ENCODE measurements around the gene SMYD3. TPM values are rescaled to one million over a fixed set of nuclear protein-coding genes. Genes with fewer than 3 reads are reported as not detected.

SMYD3 gene
- total RNA-seq, 1 experiment from 2014 or later, result 29.6 TPM

GRCh38 chr1:245810181-245810769 is 696.8 kb downstream of the SMYD3 start:
- BruUV-seq (replicated peaks), result no TSS peak
- Histone ChIP-seq H4K20me1 (ENCODE audit: insufficient read depth) (no peaks in the 10 kb centered on the region), H3K27me3 (ENCODE audit: insufficient read depth, low read depth) (no peaks in the 10 kb centered on the region), H3K4me3 (no peak overlapping the region), H3K9me2 (ENCODE audit: insufficient read depth) (no peaks in the 10 kb centered on the region), H3K4me2 (no peak overlapping the region), H3K9me3 (ENCODE audit: insufficient read depth, low read depth) (no peaks in the 10 kb centered on the region), H3K36me3 (ENCODE audit: low read depth) (no peaks in the 10 kb centered on the region), H2AFZ (no peak overlapping the region), H3K27ac (no peak overlapping the region), H3K79me2 (ENCODE audit: low read depth) (no peaks in the 10 kb centered on the region), H3K4me1 (replicated peaks; ENCODE audit: insufficient read depth) (no peaks in the 10 kb centered on the region), H3F3A (ENCODE audit: insufficient read depth, low read depth) (no peaks in the 10 kb centered on the region)
- intact Hi-C loops (cut with micrococcal nuclease; ENCODE audit: unreplicated experiment), result no loop called here
- ChIA-PET POLR2A (ENCODE audit: unreplicated experiment) (interaction anchor here (0.6 kb wide), 1 partner anchor 325 kb away, joined by 4 read pairs; no protein-coding TSS in a partner anchor), CTCF (no interaction called here)
- TF ChIP-seq CTCF (conservative IDR thresholded peaks at IDR 0.05) (no peak), EZH2 (IDR thresholded peaks at IDR 0.05; ENCODE audit: low read depth) (no peak)
- no peak for DNase-seq

- H3K27ac ChIP-seq, result no peak overlapping the region
- CTCF ChIA-PET, result no interaction called here
- no peaks in the 10 kb centered on the region for H3K9me2 ChIP-seq (ENCODE audit: insufficient read depth)
- no peaks in the 10 kb centered on the region for H3K27me3 ChIP-seq (ENCODE audit: insufficient read depth, low read depth)
- no peaks in the 10 kb centered on the region for H3K4me1 ChIP-seq (replicated peaks; ENCODE audit: insufficient read depth)
- H3K4me2 ChIP-seq, result no peak overlapping the region
- H3K79me2 ChIP-seq (ENCODE audit: low read depth), result no peaks in the 10 kb centered on the region
- no peaks in the 10 kb centered on the region for H3K9me3 ChIP-seq (ENCODE audit: insufficient read depth, low read depth)
- H2AFZ ChIP-seq, result no peak overlapping the region
- no TSS peak for BruUV-seq (replicated peaks)
- no peak for TF ChIP-seq EZH2 (IDR thresholded peaks at IDR 0.05; ENCODE audit: low read depth)
- no peak for TF ChIP-seq CTCF (conservative IDR thresholded peaks at IDR 0.05)
- H3K4me3 ChIP-seq, result no peak overlapping the region
- no peak for DNase-seq
- H4K20me1 ChIP-seq (ENCODE audit: insufficient read depth), result no peaks in the 10 kb centered on the region
- POLR2A ChIA-PET (ENCODE audit: unreplicated experiment), result no interaction called here
- no peaks in the 10 kb centered on the region for H3F3A ChIP-seq (ENCODE audit: insufficient read depth, low read depth)
- H3K36me3 ChIP-seq (ENCODE audit: low read depth), result no peaks in the 10 kb centered on the region
- intact Hi-C loops (cut with micrococcal nuclease; ENCODE audit: unreplicated experiment), result no loop called here
Observed at GRCh38 chr1:245809361-245809760, 697.7 kb downstream of the SMYD3 start.

- Histone ChIP-seq H3K27me3 (ENCODE audit: insufficient read depth, low read depth) (no peaks in the 10 kb centered on the region), H3K79me2 (ENCODE audit: low read depth) (no peaks in the 10 kb centered on the region), H3K27ac (no peak overlapping the region), H3K4me3 (no peak overlapping the region), H3K4me2 (no peak overlapping the region), H4K20me1 (ENCODE audit: insufficient read depth) (no peaks in the 10 kb centered on the region), H3K9me3 (ENCODE audit: insufficient read depth, low read depth) (no peaks in the 10 kb centered on the region), H3F3A (ENCODE audit: insufficient read depth, low read depth) (no peaks in the 10 kb centered on the region), H2AFZ (no peak overlapping the region), H3K9me2 (ENCODE audit: insufficient read depth) (no peaks in the 10 kb centered on the region), H3K36me3 (ENCODE audit: low read depth) (no peaks in the 10 kb centered on the region), H3K4me1 (replicated peaks; ENCODE audit: insufficient read depth) (no peaks in the 10 kb centered on the region)
- no TSS peak for BruUV-seq (replicated peaks)
- ChIA-PET POLR2A (ENCODE audit: unreplicated experiment) (no interaction called here), CTCF (interaction anchor here (0.7 kb wide), 1 partner anchor 308 kb away, joined by 4 read pairs; no protein-coding TSS in a partner anchor)
- DNase-seq, result no peak
- TF ChIP-seq EZH2 (IDR thresholded peaks at IDR 0.05; ENCODE audit: low read depth) (no peak), CTCF (conservative IDR thresholded peaks at IDR 0.05) (no peak)
- intact Hi-C loops (cut with micrococcal nuclease; ENCODE audit: unreplicated experiment), result no loop called here
Observed at GRCh38 chr1:245807954-245808719, 698.9 kb downstream of the SMYD3 start.
